Stimulated activated effector memory CD8-positive, alpha-beta T cell treated with anti-CD3 and anti-CD28 coated beads, Interleukin-12 subunit alpha, Interleukin-12 subunit beta, amount 100 ng/mL, for 72 hours (primary cell): ENCODE measurements around the gene CRIM1.
A peak's percentile ranks its signal among the peaks of the same experiment; 100 is the strongest.

Source experiments
- ATAC-seq: fragments of 150-1000 bp; cut with Tn5 transposase; 2 replicates; pipeline ENCODE4 v1.10.0; 2021
- DNase-seq, 2 donors: peaks; one replicate each; pipeline ENCODE4 v3.0.0; 2021 to 2022; ENCODE audit warnings: low spot score in 2 of 2
- H3K27ac Mint-ChIP-seq: one replicate; pipeline ENCODE4 v1.8.0; 2022; ENCODE audit warnings: mild to moderate bottlenecking, mixed read lengths
- H3K36me3 Mint-ChIP-seq: one replicate; pipeline ENCODE4 v1.8.0; 2022; ENCODE audit warnings: mild to moderate bottlenecking, mixed read lengths
- H3K4me1 Mint-ChIP-seq: one replicate; pipeline ENCODE4 v1.8.0; 2022; ENCODE audit warnings: mixed read lengths
- H3K4me3 Mint-ChIP-seq: one replicate; pipeline ENCODE4 v1.8.0; 2022; ENCODE audit warnings: mild to moderate bottlenecking, mixed read lengths
- H3K9me3 Mint-ChIP-seq: one replicate; pipeline ENCODE4 v1.8.0; 2022; ENCODE audit warnings: mixed read lengths

Gene CRIM1

GRCh38 chr2:36549165-36549574 lies 193.6 kb downstream of the CRIM1 start:
- Mint-ChIP-seq H3K36me3 (peaks cover 78% of the 10 kb centered on the region), H3K9me3 (no peaks in the 10 kb centered on the region), H3K4me3 (no peak overlapping the region), H3K27ac (peak overlapping the region; percentile 18), H3K4me1 (peaks cover 6% of the 10 kb centered on the region)
- DNase-seq, result no peak
- no peak for ATAC-seq

GRCh38 chr2:36550006-36550405 lies 194.4 kb downstream of the CRIM1 start:
- Mint-ChIP-seq H3K4me3 (no peak overlapping the region), H3K27ac (no peak overlapping the region), H3K4me1 (peaks cover 6% of the 10 kb centered on the region), H3K36me3 (peaks cover 84% of the 10 kb centered on the region), H3K9me3 (no peaks in the 10 kb centered on the region)
- no peak for ATAC-seq
- DNase-seq, result no peak

- Mint-ChIP-seq H3K4me3 (no peak overlapping the region), H3K9me3 (no peaks in the 10 kb centered on the region), H3K27ac (no peak overlapping the region), H3K36me3 (peaks cover 79% of the 10 kb centered on the region), H3K4me1 (peaks cover 6% of the 10 kb centered on the region)
- DNase-seq, result no peak
- ATAC-seq, result no peak
Measured at GRCh38 chr2:36553683-36554082, 198.1 kb downstream of the CRIM1 start.

DNA sequence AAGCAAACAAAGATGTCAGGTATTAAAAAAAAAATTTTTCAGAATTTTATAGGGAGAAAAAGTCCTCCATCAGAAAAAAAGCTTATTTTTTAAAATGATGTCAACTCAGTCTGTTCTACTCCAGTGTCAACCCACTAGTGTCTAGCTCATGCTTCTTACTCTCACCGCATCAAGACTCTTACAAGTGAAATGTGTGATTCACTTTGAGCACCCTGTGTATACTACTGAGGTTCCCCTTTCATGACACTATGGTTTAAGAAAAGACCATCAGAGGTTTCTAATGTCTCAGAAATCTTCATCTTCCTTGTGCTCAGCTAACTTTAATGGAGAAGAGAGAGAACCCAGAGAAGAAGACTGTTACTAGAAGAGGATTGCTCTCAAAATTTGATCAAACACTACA lies 199.0 kb downstream of the CRIM1 start:
- H3K9me3 Mint-ChIP-seq, result no peaks in the 10 kb centered on the region
- H3K36me3 Mint-ChIP-seq, result peaks cover 70% of the 10 kb centered on the region
- no peak overlapping the region for H3K4me3 Mint-ChIP-seq
- H3K4me1 Mint-ChIP-seq, result no peaks in the 10 kb centered on the region
- H3K27ac Mint-ChIP-seq, result no peak overlapping the region
- DNase-seq, result no peak
- no peak for ATAC-seq

- peaks cover 58% of the 10 kb centered on the region for H3K36me3 Mint-ChIP-seq
- DNase-seq (no peak), ATAC-seq (no peak)
Measured at GRCh38 chr2:36555789-36556188, 200.2 kb downstream of the CRIM1 start.

DNA sequence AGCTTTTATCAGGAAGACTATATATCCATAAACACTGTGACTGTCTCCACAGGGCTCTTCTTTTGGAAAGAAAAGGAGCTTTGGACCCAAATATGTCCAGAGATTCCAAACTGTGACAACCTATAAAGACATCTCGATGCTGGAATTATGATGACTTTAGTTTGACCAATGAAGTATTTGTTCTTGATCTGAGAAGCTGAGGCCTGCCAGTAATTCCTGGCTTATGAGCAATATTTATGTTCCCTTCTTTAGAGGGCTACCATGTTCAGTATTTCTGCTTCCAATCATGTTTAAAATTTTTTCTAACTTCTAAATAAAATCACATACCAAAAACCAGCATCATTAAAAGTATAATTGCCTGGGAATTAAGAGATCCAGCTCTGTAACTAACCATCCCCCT lies 201.3 kb downstream of the CRIM1 start:
- Mint-ChIP-seq H3K9me3 (no peaks in the 10 kb centered on the region), H3K4me1 (no peaks in the 10 kb centered on the region), H3K27ac (no peak overlapping the region), H3K4me3 (no peak overlapping the region), H3K36me3 (peaks cover 56% of the 10 kb centered on the region)
- DNase-seq (no peak), ATAC-seq (no peak)

More at GRCh38 chr2:36555789-36556188, 200.2 kb downstream of the CRIM1 start:
- H3K4me3 Mint-ChIP-seq, result no peak overlapping the region
- no peaks in the 10 kb centered on the region for H3K9me3 Mint-ChIP-seq
- H3K27ac Mint-ChIP-seq, result no peak overlapping the region
- no peaks in the 10 kb centered on the region for H3K4me1 Mint-ChIP-seq

DNA sequence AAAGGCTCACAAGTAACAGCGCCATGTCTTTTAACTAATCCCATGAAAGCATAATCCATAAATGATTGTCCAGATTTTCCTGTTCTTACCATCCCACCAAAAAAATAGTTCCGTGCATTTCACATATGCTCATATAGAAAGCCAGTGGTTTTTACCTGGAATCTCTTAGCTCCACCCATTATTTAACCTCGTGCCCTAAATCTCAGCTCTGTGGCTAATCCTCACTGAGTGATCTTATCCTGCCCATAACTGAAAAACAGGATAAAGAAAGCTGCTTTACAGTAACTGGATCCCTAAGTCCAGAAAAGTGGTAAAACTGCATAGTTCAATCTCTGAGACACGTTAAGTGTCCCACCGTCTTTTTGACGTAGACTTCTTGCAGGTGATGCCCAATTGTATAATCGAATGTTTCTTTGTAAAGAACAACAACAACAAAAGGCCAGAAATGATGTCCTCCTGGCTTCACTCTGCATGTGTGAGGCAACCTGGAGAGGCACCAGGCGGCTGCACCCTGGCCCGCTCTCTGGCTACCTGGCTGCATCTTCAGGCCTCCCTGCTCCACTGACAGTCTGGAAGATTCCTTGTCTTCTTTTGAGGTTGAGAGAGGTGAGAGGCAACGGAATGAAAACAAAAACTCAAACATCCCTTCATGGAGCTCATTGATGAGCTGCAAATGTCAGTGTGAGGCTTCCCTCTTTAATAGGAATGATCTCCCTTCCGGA lies 203.8 kb downstream of the CRIM1 start:
- H3K36me3 Mint-ChIP-seq, result peaks cover 42% of the 10 kb centered on the region

GRCh38 chr2:36560726-36561125 lies 205.1 kb downstream of the CRIM1 start:
- DNase-seq (no peak), ATAC-seq (no peak)
- no peak overlapping the region for H3K4me3 Mint-ChIP-seq
- H3K9me3 Mint-ChIP-seq, result no peaks in the 10 kb centered on the region
- H3K4me1 Mint-ChIP-seq, result peaks cover 20% of the 10 kb centered on the region
- H3K36me3 Mint-ChIP-seq, result peaks cover 34% of the 10 kb centered on the region
- no peak overlapping the region for H3K27ac Mint-ChIP-seq

More for the DNA sequence above, 203.8 kb downstream of the CRIM1 start:
- DNase-seq (no peak), ATAC-seq (no peak)
- no peak overlapping the region for H3K27ac Mint-ChIP-seq
- H3K4me1 Mint-ChIP-seq, result peaks cover 11% of the 10 kb centered on the region
- no peaks in the 10 kb centered on the region for H3K9me3 Mint-ChIP-seq
- H3K4me3 Mint-ChIP-seq, result no peak overlapping the region

DNA sequence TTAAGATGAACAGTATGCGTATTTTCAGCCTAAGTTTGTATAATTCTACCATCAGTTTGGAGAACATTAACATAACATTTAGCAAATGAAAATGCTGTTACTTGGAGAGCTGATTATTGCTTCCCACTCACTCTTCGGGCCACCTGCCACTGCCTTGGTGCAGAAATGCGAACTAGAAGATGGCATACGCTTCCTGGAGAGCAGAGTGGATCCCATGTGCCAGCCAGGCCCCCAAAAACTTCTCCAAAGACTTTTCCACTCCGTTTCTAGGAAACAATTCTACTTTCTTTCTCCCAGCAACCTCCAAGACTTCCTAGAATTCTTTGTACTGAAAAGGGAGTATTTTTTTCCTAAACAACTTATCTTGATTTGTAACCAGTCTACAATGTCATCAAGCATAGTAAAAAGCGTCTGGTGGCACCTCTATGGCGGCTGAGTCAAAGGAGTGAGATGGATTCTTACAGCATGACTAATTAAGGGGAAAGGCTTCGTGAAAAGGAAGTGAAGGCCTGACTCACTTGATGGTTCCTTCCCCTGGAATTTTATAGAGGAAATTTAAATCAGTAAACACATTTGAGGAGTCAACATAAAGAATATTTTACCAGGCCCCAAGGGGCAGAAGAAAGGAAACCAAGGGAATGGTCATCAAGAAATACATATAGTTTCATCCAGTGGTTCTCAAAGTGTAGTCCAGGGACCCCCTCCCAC lies 205.8 kb downstream of the CRIM1 start:
- H3K4me3 Mint-ChIP-seq, result no peak overlapping the region
- DNase-seq (no peak), ATAC-seq (no peak)
- H3K4me1 Mint-ChIP-seq, result peaks cover 20% of the 10 kb centered on the region
- H3K9me3 Mint-ChIP-seq, result no peaks in the 10 kb centered on the region
- H3K36me3 Mint-ChIP-seq, result peaks cover 37% of the 10 kb centered on the region
- no peak overlapping the region for H3K27ac Mint-ChIP-seq

GRCh38 chr2:36562240-36562639 lies 206.7 kb downstream of the CRIM1 start:
- DNase-seq (no peak), ATAC-seq (no peak)
- no peak overlapping the region for H3K27ac Mint-ChIP-seq
- H3K4me1 Mint-ChIP-seq, result peaks cover 20% of the 10 kb centered on the region
- no peaks in the 10 kb centered on the region for H3K9me3 Mint-ChIP-seq
- peaks cover 41% of the 10 kb centered on the region for H3K36me3 Mint-ChIP-seq
- no peak overlapping the region for H3K4me3 Mint-ChIP-seq

- H3K4me3 Mint-ChIP-seq, result no peak overlapping the region
- no peak for DNase-seq
- ATAC-seq, result no peak
- H3K27ac Mint-ChIP-seq, result peak overlapping the region; percentile 36
- H3K9me3 Mint-ChIP-seq, result no peaks in the 10 kb centered on the region
- peaks cover 39% of the 10 kb centered on the region for H3K36me3 Mint-ChIP-seq
- H3K4me1 Mint-ChIP-seq, result peaks cover 20% of the 10 kb centered on the region
Measured at GRCh38 chr2:36562973-36563532, 207.5 kb downstream of the CRIM1 start.

DNA sequence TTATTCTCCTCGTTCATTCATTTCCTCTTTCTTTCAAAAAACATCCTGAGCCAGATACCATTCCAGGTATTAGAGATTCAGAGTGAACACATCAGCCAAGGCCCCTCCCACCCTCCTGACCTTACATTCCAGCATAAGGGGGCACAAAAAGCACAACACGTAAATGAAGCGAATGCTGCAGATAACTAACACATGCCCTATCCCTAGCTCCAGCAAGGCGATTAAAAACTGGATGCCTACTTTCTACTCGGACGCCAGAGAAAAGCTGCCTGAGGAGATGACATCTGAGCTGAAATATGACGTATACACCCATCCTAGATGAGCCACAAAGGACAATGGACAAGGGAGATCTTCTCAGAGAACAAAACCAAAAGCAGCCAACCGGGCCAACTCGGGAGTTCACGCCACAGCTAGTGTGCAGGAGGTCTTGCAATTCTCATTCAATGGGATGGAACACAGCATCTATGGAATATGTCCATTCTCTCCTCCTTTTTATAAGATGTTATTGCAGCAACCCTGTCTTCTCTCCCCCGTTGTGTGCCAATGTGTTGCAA lies 208.9 kb downstream of the CRIM1 start:
- peaks cover 39% of the 10 kb centered on the region for H3K36me3 Mint-ChIP-seq
- H3K4me3 Mint-ChIP-seq, result no peak overlapping the region
- no peak overlapping the region for H3K27ac Mint-ChIP-seq
- ATAC-seq, result no peak
- no peak for DNase-seq
- no peaks in the 10 kb centered on the region for H3K9me3 Mint-ChIP-seq
- H3K4me1 Mint-ChIP-seq, result peaks cover 20% of the 10 kb centered on the region

- H3K4me3 Mint-ChIP-seq, result no peak overlapping the region
- H3K27ac Mint-ChIP-seq, result no peak overlapping the region
- H3K9me3 Mint-ChIP-seq, result no peaks in the 10 kb centered on the region
- ATAC-seq (no peak), DNase-seq (no peak)
- H3K36me3 Mint-ChIP-seq, result peaks cover 39% of the 10 kb centered on the region
- H3K4me1 Mint-ChIP-seq, result peaks cover 20% of the 10 kb centered on the region
Measured at GRCh38 chr2:36565712-36566111, 210.1 kb downstream of the CRIM1 start.

- no peaks in the 10 kb centered on the region for H3K9me3 Mint-ChIP-seq
- peaks cover 40% of the 10 kb centered on the region for H3K36me3 Mint-ChIP-seq
- H3K27ac Mint-ChIP-seq, result no peak overlapping the region
- ATAC-seq (no peak), DNase-seq (no peak)
- H3K4me3 Mint-ChIP-seq, result no peak overlapping the region
- peaks cover 20% of the 10 kb centered on the region for H3K4me1 Mint-ChIP-seq
Measured at GRCh38 chr2:36566887-36567286, 211.3 kb downstream of the CRIM1 start.

GRCh38 chr2:36567711-36568408 lies 212.3 kb downstream of the CRIM1 start:
- no peak overlapping the region for H3K4me3 Mint-ChIP-seq
- ATAC-seq, result no peak
- no peak for DNase-seq
- peaks cover 20% of the 10 kb centered on the region for H3K4me1 Mint-ChIP-seq
- peak overlapping the region; percentile 24 for H3K27ac Mint-ChIP-seq
- no peaks in the 10 kb centered on the region for H3K9me3 Mint-ChIP-seq
- peaks cover 46% of the 10 kb centered on the region for H3K36me3 Mint-ChIP-seq
